A673 (cell line): ENCODE data around the gene ZYG11A.

ENCODE experiments used
- EZH2 ChIP-seq: fragments of 200-600 bp; sonication (generic); IDR thresholded peaks from 2 replicates; pipeline ENCODE4 v1.6.1; 2017; ENCODE audit warnings: borderline replicate concordance, low read depth, mild to moderate bottlenecking, mixed read lengths, antibody characterized with exemption, low read length; ENCODE audit not compliant: poor library complexity, severe bottlenecking
- TF ChIP-seq, protein P1 (sequence below): fragments of 300-800, 200-600 bp; sonication (generic); conservative IDR thresholded peaks from 2 replicates; pipeline ENCODE4 v1.5.1; 2017; ENCODE audit warnings: low read depth, mild to moderate bottlenecking, antibody characterized with exemption, low read length, moderate library complexity, mixed read lengths

DNA sequence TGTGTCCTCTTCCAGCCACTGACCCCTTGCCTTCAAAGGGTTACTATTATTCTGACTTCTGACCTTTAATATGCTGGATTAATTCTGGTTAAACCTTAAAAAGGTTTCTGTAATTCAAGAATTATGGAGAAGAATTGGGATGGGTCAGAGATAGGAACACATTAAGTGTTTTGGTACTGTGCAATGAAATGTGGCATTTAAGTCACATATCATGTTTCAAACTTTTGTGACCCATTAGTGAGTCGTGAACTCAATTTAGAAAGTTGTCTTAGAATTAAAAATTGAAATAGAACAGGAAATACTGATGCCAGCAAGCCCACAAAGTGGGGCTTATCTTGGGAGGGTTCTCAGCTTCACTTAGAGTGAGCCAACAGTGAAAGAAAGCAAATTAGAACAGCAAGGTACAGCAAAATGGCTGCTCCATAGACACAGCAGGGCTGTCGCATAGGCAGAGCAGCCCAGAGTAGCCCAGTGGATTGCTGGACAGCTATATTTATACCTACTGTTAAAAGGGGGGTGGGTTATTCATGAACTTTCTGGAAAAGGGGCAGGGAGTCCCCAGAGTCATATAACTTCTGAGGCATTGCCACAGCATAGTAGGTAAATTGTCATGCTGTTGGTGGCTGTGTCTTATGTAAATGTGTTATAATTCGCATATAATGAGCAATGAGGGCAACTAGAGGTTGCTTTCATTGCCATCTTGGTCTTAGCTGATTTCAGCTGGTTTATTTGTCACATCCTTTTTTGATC lies 95.0 kb downstream of the ZYG11A start:
- TF ChIP-seq, protein P1, sequence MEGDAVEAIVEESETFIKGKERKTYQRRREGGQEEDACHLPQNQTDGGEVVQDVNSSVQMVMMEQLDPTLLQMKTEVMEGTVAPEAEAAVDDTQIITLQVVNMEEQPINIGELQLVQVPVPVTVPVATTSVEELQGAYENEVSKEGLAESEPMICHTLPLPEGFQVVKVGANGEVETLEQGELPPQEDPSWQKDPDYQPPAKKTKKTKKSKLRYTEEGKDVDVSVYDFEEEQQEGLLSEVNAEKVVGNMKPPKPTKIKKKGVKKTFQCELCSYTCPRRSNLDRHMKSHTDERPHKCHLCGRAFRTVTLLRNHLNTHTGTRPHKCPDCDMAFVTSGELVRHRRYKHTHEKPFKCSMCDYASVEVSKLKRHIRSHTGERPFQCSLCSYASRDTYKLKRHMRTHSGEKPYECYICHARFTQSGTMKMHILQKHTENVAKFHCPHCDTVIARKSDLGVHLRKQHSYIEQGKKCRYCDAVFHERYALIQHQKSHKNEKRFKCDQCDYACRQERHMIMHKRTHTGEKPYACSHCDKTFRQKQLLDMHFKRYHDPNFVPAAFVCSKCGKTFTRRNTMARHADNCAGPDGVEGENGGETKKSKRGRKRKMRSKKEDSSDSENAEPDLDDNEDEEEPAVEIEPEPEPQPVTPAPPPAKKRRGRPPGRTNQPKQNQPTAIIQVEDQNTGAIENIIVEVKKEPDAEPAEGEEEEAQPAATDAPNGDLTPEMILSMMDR: no peak
- TF ChIP-seq EZH2: no peak
